ENCODE data around the gene REELD1.

GRCh38 chr4:146257511-146257910, 43.2 kb downstream of the REELD1 start:
- TF ChIP-seq CTCF (IDR thresholded peaks at IDR 0.05) (no peak), POLR2AphosphoS5 (IDR thresholded peaks at IDR 0.05; ENCODE audit: insufficient read depth in 1 of 2, low read depth in 1 of 2) (no peak), POLR2A (IDR thresholded peaks at IDR 0.05) (no peak)

Measured in vagina (tissue), 2 donors.